IMR-90 (cell line): ENCODE measurements around the gene TUSC2. TPM values are rescaled to one million over a fixed set of nuclear protein-coding genes. Genes with fewer than 3 reads are reported as not detected.

ENCODE experiments used
- CTCF ChIP-seq: conservative IDR thresholded peaks from 2 replicates; pipeline ENCODE4 v1.5.1; 2012; ENCODE audit warnings: mild to moderate bottlenecking, low read depth, low read length, improper control_type of control experiment
- FOS ChIP-seq: fragments of 150-350 bp; IDR thresholded peaks from 2 replicates; pipeline ENCODE4 v1.6.1; 2016; ENCODE audit warnings: low read depth, low read length
- polyA plus RNA-seq, 3 experiments: library from polyadenylated mRNA; depleted of rRNA; stranded (reverse); fragments of >200 nt; gene quantifications; 2 replicates each; pipeline ENCODE4 v1.2.3, GENCODE V29; 2012; ENCODE audit warnings: low replicate concordance in 1 of 3
- total RNA-seq: library from RNA; depleted of rRNA; stranded (reverse); fragments of >200 nt; gene quantifications from 2 replicates; pipeline ENCODE4 v1.2.3, GENCODE V29; 2012; rRNA removed

The TUSC2 gene
- total and polyA plus RNA-seq, 2 of the 4 experiments (the other 2 are of a cell fraction), result 13.4 to 24.0 TPM

DNA sequence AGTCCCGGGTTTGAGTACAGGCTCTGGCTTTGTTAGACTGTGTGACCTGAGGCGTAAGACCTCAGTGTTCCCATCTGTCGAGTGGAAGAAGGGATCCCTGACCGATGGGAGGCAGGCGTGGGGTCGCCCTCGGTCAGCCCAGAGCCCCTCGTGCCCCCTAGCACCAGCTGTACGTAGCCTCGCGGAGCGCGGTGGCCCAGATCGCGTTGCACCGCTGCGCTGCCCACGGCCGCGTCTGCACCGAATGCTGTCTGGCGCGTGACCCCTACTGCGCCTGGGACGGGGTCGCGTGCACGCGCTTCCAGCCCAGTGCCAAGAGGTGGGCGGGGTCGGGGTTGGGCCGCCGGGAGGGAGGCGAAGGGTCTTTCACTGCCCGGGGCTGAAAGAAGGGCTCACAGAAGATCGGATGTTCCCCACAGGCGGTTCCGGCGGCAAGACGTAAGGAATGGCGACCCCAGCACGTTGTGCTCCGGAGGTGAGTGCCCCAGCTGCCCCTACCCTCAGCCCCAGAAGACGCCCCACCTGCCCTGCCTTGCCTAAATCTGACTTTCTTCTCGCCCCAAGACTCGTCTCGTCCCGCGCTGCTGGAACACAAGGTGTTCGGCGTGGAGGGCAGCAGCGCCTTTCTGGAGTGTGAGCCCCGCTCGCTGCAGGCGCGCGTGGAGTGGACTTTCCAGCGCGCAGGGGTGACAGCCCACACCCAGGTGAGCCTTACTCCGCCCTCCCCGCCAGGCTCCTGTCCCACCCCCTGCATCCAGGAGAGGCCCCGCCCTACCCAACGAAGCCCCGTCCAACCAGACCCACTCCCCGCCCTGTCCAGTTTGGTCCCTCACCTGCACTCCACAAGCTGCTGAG lies 52.7 kb downstream of the TUSC2 start (continued):
- TF ChIP-seq CTCF (no peak), FOS (no peak)

Other genes with a start within 250 kb of the TUSC2 start
- 121 and 122 TPM in 2 replicates for gene RBM5, start 239.3 kb downstream of the TUSC2 start, total RNA-seq
- gene RBM5, start 239.3 kb downstream of the TUSC2 start, polyA plus RNA-seq (2012; rRNA removed), result 143 and 155 TPM in 2 replicates
- 7.3 and 9.2 TPM in 2 replicates for gene SEMA3F, start 172.9 kb downstream of the TUSC2 start, total RNA-seq
- gene SEMA3F, start 172.9 kb downstream of the TUSC2 start, polyA plus RNA-seq (2012; rRNA removed), result 23.3 and 26.7 TPM in 2 replicates
- gene GNAT1, start 136.6 kb downstream of the TUSC2 start, total RNA-seq, result not detected in 2 replicates
- 0.04 TPM in 1 of 2 replicates, not detected in the other for gene GNAT1, start 136.6 kb downstream of the TUSC2 start, polyA plus RNA-seq (2012; rRNA removed)
- 0.36 TPM in 1 of 2 replicates, not detected in the other for gene SLC38A3, start 123.0 kb downstream of the TUSC2 start, total RNA-seq
- 0.12 and 0.36 TPM in 2 replicates for gene SLC38A3, start 123.0 kb downstream of the TUSC2 start, polyA plus RNA-seq (2012; rRNA removed)
- gene GNAI2, start 92.0 kb downstream of the TUSC2 start, total RNA-seq, result 816 and 867 TPM in 2 replicates
- gene GNAI2, start 92.0 kb downstream of the TUSC2 start, polyA plus RNA-seq (2012; rRNA removed), result 1,079 and 1,150 TPM in 2 replicates
- 3.9 and 4.3 TPM in 2 replicates for gene SEMA3B, start 59.1 kb downstream of the TUSC2 start, total RNA-seq
- 29.3 and 34.3 TPM in 2 replicates for gene SEMA3B, start 59.1 kb downstream of the TUSC2 start, polyA plus RNA-seq (2012; rRNA removed)
- under 0.01 TPM in 2 replicates for gene LSMEM2, start 49.1 kb downstream of the TUSC2 start, total RNA-seq
- gene LSMEM2, start 49.1 kb downstream of the TUSC2 start, polyA plus RNA-seq (2012; rRNA removed), result not detected in 2 replicates
- gene IFRD2, start 35.8 kb downstream of the TUSC2 start, total RNA-seq, result 48.6 and 52.7 TPM in 2 replicates
- gene IFRD2, start 35.8 kb downstream of the TUSC2 start, polyA plus RNA-seq (2012; rRNA removed), result 79.1 and 85.2 TPM in 2 replicates
- gene HYAL3, start 28.8 kb downstream of the TUSC2 start, total RNA-seq, result 2.2 and 2.7 TPM in 2 replicates
- 5.7 and 7.6 TPM in 2 replicates for gene HYAL3, start 28.8 kb downstream of the TUSC2 start, polyA plus RNA-seq (2012; rRNA removed)
- gene NAA80, start 28.8 kb downstream of the TUSC2 start, total RNA-seq, result 3.1 and 5.0 TPM in 2 replicates
- 14.2 and 14.4 TPM in 2 replicates for gene NAA80, start 28.8 kb downstream of the TUSC2 start, polyA plus RNA-seq (2012; rRNA removed)
- under 0.01 and 0.36 TPM in 2 replicates for gene HYAL1, start 24.6 kb downstream of the TUSC2 start, total RNA-seq
- gene HYAL1, start 24.6 kb downstream of the TUSC2 start, polyA plus RNA-seq (2012; rRNA removed), result 0.29 and 0.32 TPM in 2 replicates
- 53.6 and 56.8 TPM in 2 replicates for gene HYAL2, start 5.5 kb downstream of the TUSC2 start, total RNA-seq
- gene HYAL2, start 5.5 kb downstream of the TUSC2 start, polyA plus RNA-seq (2012; rRNA removed), result 104 and 114 TPM in 2 replicates
- 17.4 and 18.3 TPM in 2 replicates for gene RASSF1, start 12.6 kb upstream of the TUSC2 start, total RNA-seq
- gene RASSF1, start 12.6 kb upstream of the TUSC2 start, polyA plus RNA-seq (2012; rRNA removed), result 53.4 and 55.6 TPM in 2 replicates
- 0.83 and 1.1 TPM in 2 replicates for gene ZMYND10, start 17.5 kb upstream of the TUSC2 start, total RNA-seq
- 1.1 and 1.4 TPM in 2 replicates for gene ZMYND10, start 17.5 kb upstream of the TUSC2 start, polyA plus RNA-seq (2012; rRNA removed)
- 27.5 and 38.7 TPM in 2 replicates for gene NPRL2, start 22.6 kb upstream of the TUSC2 start, total RNA-seq
- gene NPRL2, start 22.6 kb upstream of the TUSC2 start, polyA plus RNA-seq (2012; rRNA removed), result 38.3 and 38.5 TPM in 2 replicates
- 26.1 and 29.2 TPM in 2 replicates for gene CYB561D2, start 22.6 kb upstream of the TUSC2 start, total RNA-seq
- gene CYB561D2, start 22.6 kb upstream of the TUSC2 start, polyA plus RNA-seq (2012; rRNA removed), result 31.7 and 41.5 TPM in 2 replicates
- gene TMEM115, start 31.3 kb upstream of the TUSC2 start, total RNA-seq, result 35.3 and 35.6 TPM in 2 replicates
- 47.3 and 54.3 TPM in 2 replicates for gene TMEM115, start 31.3 kb upstream of the TUSC2 start, polyA plus RNA-seq (2012; rRNA removed)
- gene CACNA2D2, start 175.4 kb upstream of the TUSC2 start, total RNA-seq, result not detected in 2 replicates
- gene CACNA2D2, start 175.4 kb upstream of the TUSC2 start, polyA plus RNA-seq (2012; rRNA removed), result 0.11 and 0.15 TPM in 2 replicates
- 6.8 and 6.9 TPM in 2 replicates for gene C3orf18, start 239.5 kb upstream of the TUSC2 start, total RNA-seq
- 10.6 and 10.9 TPM in 2 replicates for gene C3orf18, start 239.5 kb upstream of the TUSC2 start, polyA plus RNA-seq (2012; rRNA removed)
- 12.5 and 17.2 TPM in 2 replicates for gene HEMK1, start 241.3 kb upstream of the TUSC2 start, total RNA-seq
- 20.6 and 20.8 TPM in 2 replicates for gene HEMK1, start 241.3 kb upstream of the TUSC2 start, polyA plus RNA-seq (2012; rRNA removed)